K562 (cell line): Measurements from ENCODE around the gene KCNK16. TPM values are rescaled to one million over a fixed set of nuclear protein-coding genes. Genes with fewer than 3 reads are reported as not detected.

Experiments used
- ELK3 ChIP-seq: fragments of 450-650 bp; formaldehyde crosslinking; IDR thresholded peaks from 2 replicates; pipeline ENCODE4 v1.4.0; 2020; ENCODE audit warnings: mild to moderate bottlenecking
- POLR3G ChIP-seq: IDR thresholded peaks from 2 replicates; pipeline ENCODE4 v1.6.1; 2011; ENCODE audit not compliant: insufficient read length, insufficient replicate concordance; ENCODE audit errors: extremely low read depth
- RBM17 ChIP-seq: fragments of 200-400 bp; formaldehyde crosslinking; IDR thresholded peaks from 2 replicates; pipeline ENCODE4 v1.6.1; 2017; ENCODE audit warnings: low read depth, mild to moderate bottlenecking, low read length, borderline replicate concordance
- SIN3B ChIP-seq: fragments of 450-650 bp; IDR thresholded peaks from 2 replicates; pipeline ENCODE4 v1.6.1; 2017; ENCODE audit warnings: low read depth, mild to moderate bottlenecking, moderate library complexity
- ZNF197 ChIP-seq: fragments of 200-800 bp; sonication (Bioruptor generic); IDR thresholded peaks from 2 replicates; pipeline ENCODE4 v1.6.1; 2016; ENCODE audit warnings: low read depth, missing genetic modification characterization, missing compliant biosample characterization
- ZNF263 ChIP-seq: sonication (generic); formaldehyde crosslinking; IDR thresholded peaks from 2 replicates; pipeline ENCODE4 v1.8.0; 2022; ENCODE audit warnings: mild to moderate bottlenecking, missing genetic modification reagents, borderline replicate concordance
- ZNF740 ChIP-seq, 3 experiments: fragments of 200-800 bp in 1 of 3; sonication (Bioruptor generic) in 1 of 3; sonication (generic) in 1 of 3; formaldehyde crosslinking in 1 of 3; IDR thresholded peaks; 2 replicates each; pipeline versions ENCODE4 v1.6.1 to v1.8.0; 2016 to 2022; ENCODE audit warnings: mild to moderate bottlenecking in 2 of 3, missing compliant biosample characterization in 2 of 3, missing genetic modification characterization in 2 of 3, missing genetic modification reagents in 1 of 3
- polyA plus RNA-seq, 8 experiments: library from polyadenylated mRNA; depleted of rRNA in 4 of 8; stranded (reverse) in 5 of 8; unstranded in 3 of 8; fragments of >200 nt; fragmentation: Nextera tagmentation in 2 of 8; fragmentation: Illumina TruSeq in 1 of 8; extraction: Ambion mirVana in 2 of 8; extraction: Trizol in 1 of 8; gene quantifications; 2 replicates each; pipeline versions ENCODE4 v1.2.1 to v1.2.3, GENCODE V29; 2011 to 2014; ENCODE audit warnings: inconsistent platforms in 1 of 8, missing spikeins in 1 of 8
- total RNA-seq, 7 experiments: library from RNA; depleted of rRNA in 6 of 7; stranded (reverse); fragments of >200 nt in 6 of 7; fragmentation: Illumina TruSeq in 2 of 7; extraction: Trizol in 2 of 7; gene quantifications; 2 replicates each; pipeline versions ENCODE4 v1.2.1 to v1.2.3, GENCODE V29; 2011 to 2021; ENCODE audit warnings: low replicate concordance in 1 of 7
- TF ChIP-seq, protein P1 (sequence below): sonication (generic); formaldehyde crosslinking; IDR thresholded peaks from 2 replicates; pipeline ENCODE4 v1.8.1; 2023; ENCODE audit warnings: missing genetic modification reagents, mild to moderate bottlenecking, borderline replicate concordance

The KCNK16 gene
- total and polyA plus RNA-seq, 9 of the 15 experiments (the other 6 are each of a cell fraction or from before 2014, with no cell fraction given) = not detected

DNA sequence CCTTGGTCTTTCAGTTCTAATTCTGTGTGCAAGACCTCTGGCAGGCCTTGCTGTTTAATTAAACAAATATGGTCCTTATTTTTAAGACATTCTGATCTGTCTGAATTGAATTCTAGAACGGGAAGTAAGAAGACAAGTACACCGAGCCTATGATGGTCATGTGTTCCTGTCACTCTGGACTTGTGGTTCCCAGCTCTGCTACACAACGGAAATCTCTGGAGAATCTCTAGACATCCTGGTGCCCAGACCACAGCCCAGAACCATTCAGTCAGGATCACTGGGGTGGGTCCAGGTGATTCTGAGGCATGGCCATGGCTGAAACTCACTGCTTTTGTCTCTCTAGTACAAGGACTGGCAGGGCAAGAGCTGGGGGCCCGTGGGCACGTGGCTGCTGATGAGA is 15.9 kb upstream of the KCNK16 start (continued):
- TF ChIP-seq POLR3G = no peak
- no peak for TF ChIP-seq RBM17
- TF ChIP-seq, protein P1, sequence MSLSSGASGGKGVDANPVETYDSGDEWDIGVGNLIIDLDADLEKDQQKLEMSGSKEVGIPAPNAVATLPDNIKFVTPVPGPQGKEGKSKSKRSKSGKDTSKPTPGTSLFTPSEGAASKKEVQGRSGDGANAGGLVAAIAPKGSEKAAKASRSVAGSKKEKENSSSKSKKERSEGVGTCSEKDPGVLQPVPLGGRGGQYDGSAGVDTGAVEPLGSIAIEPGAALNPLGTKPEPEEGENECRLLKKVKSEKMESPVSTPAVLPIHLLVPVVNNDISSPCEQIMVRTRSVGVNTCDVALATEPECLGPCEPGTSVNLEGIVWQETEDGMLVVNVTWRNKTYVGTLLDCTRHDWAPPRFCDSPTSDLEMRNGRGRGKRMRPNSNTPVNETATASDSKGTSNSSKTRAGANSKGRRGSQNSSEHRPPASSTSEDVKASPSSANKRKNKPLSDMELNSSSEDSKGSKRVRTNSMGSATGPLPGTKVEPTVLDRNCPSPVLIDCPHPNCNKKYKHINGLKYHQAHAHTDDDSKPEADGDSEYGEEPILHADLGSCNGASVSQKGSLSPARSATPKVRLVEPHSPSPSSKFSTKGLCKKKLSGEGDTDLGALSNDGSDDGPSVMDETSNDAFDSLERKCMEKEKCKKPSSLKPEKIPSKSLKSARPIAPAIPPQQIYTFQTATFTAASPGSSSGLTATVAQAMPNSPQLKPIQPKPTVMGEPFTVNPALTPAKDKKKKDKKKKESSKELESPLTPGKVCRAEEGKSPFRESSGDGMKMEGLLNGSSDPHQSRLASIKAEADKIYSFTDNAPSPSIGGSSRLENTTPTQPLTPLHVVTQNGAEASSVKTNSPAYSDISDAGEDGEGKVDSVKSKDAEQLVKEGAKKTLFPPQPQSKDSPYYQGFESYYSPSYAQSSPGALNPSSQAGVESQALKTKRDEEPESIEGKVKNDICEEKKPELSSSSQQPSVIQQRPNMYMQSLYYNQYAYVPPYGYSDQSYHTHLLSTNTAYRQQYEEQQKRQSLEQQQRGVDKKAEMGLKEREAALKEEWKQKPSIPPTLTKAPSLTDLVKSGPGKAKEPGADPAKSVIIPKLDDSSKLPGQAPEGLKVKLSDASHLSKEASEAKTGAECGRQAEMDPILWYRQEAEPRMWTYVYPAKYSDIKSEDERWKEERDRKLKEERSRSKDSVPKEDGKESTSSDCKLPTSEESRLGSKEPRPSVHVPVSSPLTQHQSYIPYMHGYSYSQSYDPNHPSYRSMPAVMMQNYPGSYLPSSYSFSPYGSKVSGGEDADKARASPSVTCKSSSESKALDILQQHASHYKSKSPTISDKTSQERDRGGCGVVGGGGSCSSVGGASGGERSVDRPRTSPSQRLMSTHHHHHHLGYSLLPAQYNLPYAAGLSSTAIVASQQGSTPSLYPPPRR (CRISPR knock-in tag) = no peak
- TF ChIP-seq ZNF740 (CRISPR knock-in tag; IDR thresholded peaks at IDR 0.05) = no peak
- no peak for TF ChIP-seq ZNF740 (tag; IDR thresholded peaks at IDR 0.05)
- TF ChIP-seq ZNF263 (CRISPR knock-in tag) = no peak
- TF ChIP-seq SIN3B = no peak
- TF ChIP-seq ZNF197 = no peak
- no peak for TF ChIP-seq ELK3
